ENCODE data around the gene CDX2.

- TF ChIP-seq CTCF (IDR thresholded peaks at IDR 0.05) (no peak), EZH2 (IDR thresholded peaks at IDR 0.05; ENCODE audit: borderline replicate concordance, insufficient read depth, low read depth, low read length, poor library complexity, severe bottlenecking) (no peak)
These were observed 51.8 kb downstream of the CDX2 start for GRCh38 chr13:27917121-27917947.

Data from B cell (primary cell).